HepG2 (cell line): ENCODE data around the gene SMYD1. TPM values are rescaled to one million over a fixed set of nuclear protein-coding genes. Genes with fewer than 3 reads are reported as not detected.

ENCODE experiments used
- ATF6 ChIP-seq: sonication (generic); formaldehyde crosslinking; conservative IDR thresholded peaks from 2 replicates; pipeline ENCODE4 v1.4.0; 2020; ENCODE audit warnings: missing genetic modification reagents
- BORCS8-MEF2B ChIP-seq: sonication (generic); formaldehyde crosslinking; IDR thresholded peaks from 2 replicates; pipeline ENCODE4 v1.8.0; 2022; ENCODE audit warnings: mild to moderate bottlenecking, missing genetic modification reagents
- FOSL2 ChIP-seq: sonication (generic); formaldehyde crosslinking; IDR thresholded peaks from 2 replicates; pipeline ENCODE4 v1.4.0; 2020; ENCODE audit warnings: missing genetic modification reagents
- PAWR ChIP-seq: sonication (generic); formaldehyde crosslinking; IDR thresholded peaks from 2 replicates; pipeline ENCODE4 v1.4.0; 2020; ENCODE audit warnings: missing genetic modification reagents, mild to moderate bottlenecking, borderline replicate concordance
- RXRB ChIP-seq: IDR thresholded peaks from 2 replicates; pipeline ENCODE4 v1.6.1; 2016; ENCODE audit warnings: borderline replicate concordance, missing genetic modification reagents, missing compliant biosample characterization
- SMAD1 ChIP-seq: sonication (generic); formaldehyde crosslinking; IDR thresholded peaks from 2 replicates; pipeline ENCODE4 v1.4.0; 2020; ENCODE audit warnings: missing genetic modification reagents, low read depth, mild to moderate bottlenecking, borderline replicate concordance
- TSC22D2 ChIP-seq: sonication (generic); formaldehyde crosslinking; IDR thresholded peaks from 2 replicates; pipeline ENCODE4 v1.5.1; 2020; ENCODE audit warnings: missing genetic modification reagents, mild to moderate bottlenecking, borderline replicate concordance
- ZNF317 ChIP-seq: sonication (generic); formaldehyde crosslinking; IDR thresholded peaks from 2 replicates; pipeline ENCODE4 v1.5.0; 2020; ENCODE audit warnings: mild to moderate bottlenecking, missing genetic modification reagents
- ZNF670 ChIP-seq: sonication (generic); formaldehyde crosslinking; IDR thresholded peaks from 2 replicates; pipeline ENCODE4 v1.8.0; 2022; ENCODE audit warnings: mild to moderate bottlenecking, missing genetic modification reagents, borderline replicate concordance
- ZSCAN30 ChIP-seq: sonication (generic); formaldehyde crosslinking; IDR thresholded peaks from 2 replicates; pipeline ENCODE4 v1.5.0; 2020; ENCODE audit warnings: mild to moderate bottlenecking, missing genetic modification reagents
- polyA plus RNA-seq, 8 experiments: library from polyadenylated mRNA; depleted of rRNA in 3 of 8; stranded (reverse) in 7 of 8; unstranded in 1 of 8; fragments of >200 nt; fragmentation: Illumina TruSeq in 4 of 8; extraction: Trizol in 4 of 8; gene quantifications; 2 replicates each; pipeline versions ENCODE4 v1.2.1 to v1.2.3, GENCODE V29; 2011 to 2016; ENCODE audit warnings: low read depth in 4 of 8, missing spikeins in 1 of 8, mixed read lengths in 1 of 8; ENCODE audit not compliant: insufficient read depth in 1 of 8
- total RNA-seq, 5 experiments: library from RNA; depleted of rRNA; stranded (reverse); fragments of >200 nt; fragmentation: Illumina TruSeq; extraction: Trizol; gene quantifications; 2 replicates each; pipeline ENCODE4 v1.2.3, GENCODE V29; 2016; ENCODE audit warnings: low read depth in 1 of 5
- TF ChIP-seq, protein P1 (sequence below): sonication (generic); formaldehyde crosslinking; IDR thresholded peaks from 2 replicates; pipeline ENCODE4 v1.4.0; 2020; ENCODE audit warnings: missing genetic modification reagents, borderline replicate concordance
- TF ChIP-seq, protein P2 (sequence below), 2 experiments: fragments of 450-650 bp in 1 of 2; sonication (generic) in 1 of 2; formaldehyde crosslinking; IDR thresholded peaks; 2 replicates each; pipeline versions ENCODE4 v1.5.0 to v1.8.0; 2020 to 2022; ENCODE audit warnings: mild to moderate bottlenecking in 1 of 2, missing genetic modification reagents in 1 of 2
- TF ChIP-seq, protein P3 (sequence below): sonication (generic); formaldehyde crosslinking; conservative IDR thresholded peaks from 2 replicates; pipeline ENCODE4 v1.4.0; 2020; ENCODE audit warnings: missing genetic modification reagents
- TF ChIP-seq, protein P4 (sequence below): sonication (generic); formaldehyde crosslinking; IDR thresholded peaks from 2 replicates; pipeline ENCODE4 v1.4.0; 2020; ENCODE audit warnings: missing genetic modification reagents
- TF ChIP-seq, protein P5 (sequence below): sonication (generic); formaldehyde crosslinking; IDR thresholded peaks from 2 replicates; pipeline ENCODE4 v1.5.0; 2020; ENCODE audit warnings: mild to moderate bottlenecking, missing genetic modification reagents

The SMYD1 gene
- total and polyA plus RNA-seq, 2 of the 13 experiments (the other 11 are each of a cell fraction or from before 2014, with no cell fraction given) = not detected

DNA sequence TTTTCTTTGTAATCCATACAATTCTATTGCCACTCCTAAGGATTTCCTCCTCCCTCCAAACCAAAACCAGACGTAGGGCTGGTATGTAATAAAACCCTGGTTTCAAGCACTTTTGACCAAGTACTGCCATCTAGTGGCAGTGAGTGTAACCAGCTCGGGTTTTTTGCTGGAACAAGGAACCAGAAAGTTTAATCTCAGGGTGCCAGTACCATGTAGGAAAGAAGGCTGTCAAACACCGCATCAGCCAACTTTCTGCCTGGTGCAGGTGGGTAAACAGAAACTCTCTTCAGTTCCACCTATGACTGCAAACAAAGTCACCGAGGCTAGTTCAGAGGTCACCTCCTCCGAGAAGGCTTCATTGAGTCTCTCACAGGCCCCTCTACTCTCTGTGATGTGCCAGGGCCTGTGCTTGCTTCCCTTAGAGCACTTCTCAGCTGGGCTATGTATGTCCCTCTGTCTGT, 92.4 kb downstream of the SMYD1 start (continued):
- TF ChIP-seq ZNF670 (CRISPR knock-in tag) (no peak; the same call in 1 of the 2 replicates), SMAD1 (CRISPR knock-in tag) (no peak), TSC22D2 (CRISPR knock-in tag) (peak; percentile 78; the same call in 1 of the 2 replicates), ZNF317 (0 out of 2 replicates have a peak, but pooled peaks have one; percentile 40), ATF6 (CRISPR knock-in tag) (peak; percentile 93; the same call in 1 of the 2 replicates), RXRB (peak; percentile 70; the same call in 1 of the 2 replicates), ZSCAN30 (CRISPR knock-in tag) (no peak), FOSL2 (CRISPR knock-in tag) (peak; percentile 26; the same call in 1 of the 2 replicates), PAWR (CRISPR knock-in tag) (no peak), BORCS8-MEF2B (CRISPR knock-in tag) (peak; percentile 58; the same call in 1 of the 2 replicates)
- TF ChIP-seq, protein P1, sequence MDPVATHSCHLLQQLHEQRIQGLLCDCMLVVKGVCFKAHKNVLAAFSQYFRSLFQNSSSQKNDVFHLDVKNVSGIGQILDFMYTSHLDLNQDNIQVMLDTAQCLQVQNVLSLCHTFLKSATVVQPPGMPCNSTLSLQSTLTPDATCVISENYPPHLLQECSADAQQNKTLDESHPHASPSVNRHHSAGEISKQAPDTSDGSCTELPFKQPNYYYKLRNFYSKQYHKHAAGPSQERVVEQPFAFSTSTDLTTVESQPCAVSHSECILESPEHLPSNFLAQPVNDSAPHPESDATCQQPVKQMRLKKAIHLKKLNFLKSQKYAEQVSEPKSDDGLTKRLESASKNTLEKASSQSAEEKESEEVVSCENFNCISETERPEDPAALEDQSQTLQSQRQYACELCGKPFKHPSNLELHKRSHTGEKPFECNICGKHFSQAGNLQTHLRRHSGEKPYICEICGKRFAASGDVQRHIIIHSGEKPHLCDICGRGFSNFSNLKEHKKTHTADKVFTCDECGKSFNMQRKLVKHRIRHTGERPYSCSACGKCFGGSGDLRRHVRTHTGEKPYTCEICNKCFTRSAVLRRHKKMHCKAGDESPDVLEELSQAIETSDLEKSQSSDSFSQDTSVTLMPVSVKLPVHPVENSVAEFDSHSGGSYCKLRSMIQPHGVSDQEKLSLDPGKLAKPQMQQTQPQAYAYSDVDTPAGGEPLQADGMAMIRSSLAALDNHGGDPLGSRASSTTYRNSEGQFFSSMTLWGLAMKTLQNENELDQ (CRISPR knock-in tag) = no peak; the same call in 1 of the 2 replicates
- TF ChIP-seq, protein P2, sequence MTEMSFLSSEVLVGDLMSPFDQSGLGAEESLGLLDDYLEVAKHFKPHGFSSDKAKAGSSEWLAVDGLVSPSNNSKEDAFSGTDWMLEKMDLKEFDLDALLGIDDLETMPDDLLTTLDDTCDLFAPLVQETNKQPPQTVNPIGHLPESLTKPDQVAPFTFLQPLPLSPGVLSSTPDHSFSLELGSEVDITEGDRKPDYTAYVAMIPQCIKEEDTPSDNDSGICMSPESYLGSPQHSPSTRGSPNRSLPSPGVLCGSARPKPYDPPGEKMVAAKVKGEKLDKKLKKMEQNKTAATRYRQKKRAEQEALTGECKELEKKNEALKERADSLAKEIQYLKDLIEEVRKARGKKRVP (CRISPR knock-in tag; IDR thresholded peaks at IDR 0.05) = no peak
- TF ChIP-seq, protein P3, sequence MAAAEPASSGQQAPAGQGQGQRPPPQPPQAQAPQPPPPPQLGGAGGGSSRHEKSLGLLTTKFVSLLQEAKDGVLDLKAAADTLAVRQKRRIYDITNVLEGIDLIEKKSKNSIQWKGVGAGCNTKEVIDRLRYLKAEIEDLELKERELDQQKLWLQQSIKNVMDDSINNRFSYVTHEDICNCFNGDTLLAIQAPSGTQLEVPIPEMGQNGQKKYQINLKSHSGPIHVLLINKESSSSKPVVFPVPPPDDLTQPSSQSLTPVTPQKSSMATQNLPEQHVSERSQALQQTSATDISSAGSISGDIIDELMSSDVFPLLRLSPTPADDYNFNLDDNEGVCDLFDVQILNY (CRISPR knock-in tag) = no peak
- TF ChIP-seq, protein P4, sequence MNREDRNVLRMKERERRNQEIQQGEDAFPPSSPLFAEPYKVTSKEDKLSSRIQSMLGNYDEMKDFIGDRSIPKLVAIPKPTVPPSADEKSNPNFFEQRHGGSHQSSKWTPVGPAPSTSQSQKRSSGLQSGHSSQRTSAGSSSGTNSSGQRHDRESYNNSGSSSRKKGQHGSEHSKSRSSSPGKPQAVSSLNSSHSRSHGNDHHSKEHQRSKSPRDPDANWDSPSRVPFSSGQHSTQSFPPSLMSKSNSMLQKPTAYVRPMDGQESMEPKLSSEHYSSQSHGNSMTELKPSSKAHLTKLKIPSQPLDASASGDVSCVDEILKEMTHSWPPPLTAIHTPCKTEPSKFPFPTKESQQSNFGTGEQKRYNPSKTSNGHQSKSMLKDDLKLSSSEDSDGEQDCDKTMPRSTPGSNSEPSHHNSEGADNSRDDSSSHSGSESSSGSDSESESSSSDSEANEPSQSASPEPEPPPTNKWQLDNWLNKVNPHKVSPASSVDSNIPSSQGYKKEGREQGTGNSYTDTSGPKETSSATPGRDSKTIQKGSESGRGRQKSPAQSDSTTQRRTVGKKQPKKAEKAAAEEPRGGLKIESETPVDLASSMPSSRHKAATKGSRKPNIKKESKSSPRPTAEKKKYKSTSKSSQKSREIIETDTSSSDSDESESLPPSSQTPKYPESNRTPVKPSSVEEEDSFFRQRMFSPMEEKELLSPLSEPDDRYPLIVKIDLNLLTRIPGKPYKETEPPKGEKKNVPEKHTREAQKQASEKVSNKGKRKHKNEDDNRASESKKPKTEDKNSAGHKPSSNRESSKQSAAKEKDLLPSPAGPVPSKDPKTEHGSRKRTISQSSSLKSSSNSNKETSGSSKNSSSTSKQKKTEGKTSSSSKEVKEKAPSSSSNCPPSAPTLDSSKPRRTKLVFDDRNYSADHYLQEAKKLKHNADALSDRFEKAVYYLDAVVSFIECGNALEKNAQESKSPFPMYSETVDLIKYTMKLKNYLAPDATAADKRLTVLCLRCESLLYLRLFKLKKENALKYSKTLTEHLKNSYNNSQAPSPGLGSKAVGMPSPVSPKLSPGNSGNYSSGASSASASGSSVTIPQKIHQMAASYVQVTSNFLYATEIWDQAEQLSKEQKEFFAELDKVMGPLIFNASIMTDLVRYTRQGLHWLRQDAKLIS (CRISPR knock-in tag) = 0 out of 2 replicates have a peak, but pooled peaks have one; percentile 56
- TF ChIP-seq, protein P5, sequence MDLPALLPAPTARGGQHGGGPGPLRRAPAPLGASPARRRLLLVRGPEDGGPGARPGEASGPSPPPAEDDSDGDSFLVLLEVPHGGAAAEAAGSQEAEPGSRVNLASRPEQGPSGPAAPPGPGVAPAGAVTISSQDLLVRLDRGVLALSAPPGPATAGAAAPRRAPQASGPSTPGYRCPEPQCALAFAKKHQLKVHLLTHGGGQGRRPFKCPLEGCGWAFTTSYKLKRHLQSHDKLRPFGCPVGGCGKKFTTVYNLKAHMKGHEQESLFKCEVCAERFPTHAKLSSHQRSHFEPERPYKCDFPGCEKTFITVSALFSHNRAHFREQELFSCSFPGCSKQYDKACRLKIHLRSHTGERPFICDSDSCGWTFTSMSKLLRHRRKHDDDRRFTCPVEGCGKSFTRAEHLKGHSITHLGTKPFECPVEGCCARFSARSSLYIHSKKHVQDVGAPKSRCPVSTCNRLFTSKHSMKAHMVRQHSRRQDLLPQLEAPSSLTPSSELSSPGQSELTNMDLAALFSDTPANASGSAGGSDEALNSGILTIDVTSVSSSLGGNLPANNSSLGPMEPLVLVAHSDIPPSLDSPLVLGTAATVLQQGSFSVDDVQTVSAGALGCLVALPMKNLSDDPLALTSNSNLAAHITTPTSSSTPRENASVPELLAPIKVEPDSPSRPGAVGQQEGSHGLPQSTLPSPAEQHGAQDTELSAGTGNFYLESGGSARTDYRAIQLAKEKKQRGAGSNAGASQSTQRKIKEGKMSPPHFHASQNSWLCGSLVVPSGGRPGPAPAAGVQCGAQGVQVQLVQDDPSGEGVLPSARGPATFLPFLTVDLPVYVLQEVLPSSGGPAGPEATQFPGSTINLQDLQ (CRISPR knock-in tag) = no peak
